WTC11 (cell line): Measurements from ENCODE around the gene TMEM259. TPM values are rescaled to one million over a fixed set of nuclear protein-coding genes. Genes with fewer than 3 reads are reported as not detected.

Experiments used
- ELF4 ChIP-seq: sonication (generic); formaldehyde crosslinking; IDR thresholded peaks from 2 replicates; pipeline ENCODE4 v1.8.1; 2022; ENCODE audit warnings: low read depth, mild to moderate bottlenecking, moderate library complexity, missing genetic modification reagents
- EMX1 ChIP-seq: fragments of 250-450 bp; sonication (Bioruptor Pico); IDR thresholded peaks from 2 replicates; pipeline ENCODE4 v1.8.0; 2021; ENCODE audit warnings: mild to moderate bottlenecking
- FOXK1 ChIP-seq: sonication (generic); formaldehyde crosslinking; IDR thresholded peaks from 2 replicates; pipeline ENCODE4 v1.8.0; 2022; ENCODE audit warnings: mild to moderate bottlenecking, moderate library complexity, missing genetic modification reagents
- GRHL2 ChIP-seq: fragments of 250-450 bp; sonication (Bioruptor Pico); IDR thresholded peaks from 2 replicates; pipeline ENCODE4 v1.8.0; 2022; ENCODE audit warnings: mild to moderate bottlenecking, moderate library complexity; ENCODE audit not compliant: insufficient replicate concordance, severe bottlenecking
- NFYB ChIP-seq: sonication (generic); formaldehyde crosslinking; conservative IDR thresholded peaks from 2 replicates; pipeline ENCODE4 v1.8.0; 2022; ENCODE audit warnings: low read depth, missing genetic modification reagents
- NR2C2 ChIP-seq: sonication (generic); formaldehyde crosslinking; IDR thresholded peaks from 2 replicates; pipeline ENCODE4 v1.8.0; 2022; ENCODE audit warnings: mild to moderate bottlenecking, missing genetic modification reagents
- OVOL2 ChIP-seq: fragments of 250-450 bp; sonication (Bioruptor Pico); IDR thresholded peaks from 2 replicates; pipeline ENCODE4 v1.9.0; 2021; ENCODE audit warnings: mild to moderate bottlenecking, borderline replicate concordance
- SOX15 ChIP-seq: fragments of 250-450 bp; sonication (Bioruptor Pico); IDR thresholded peaks from 2 replicates; pipeline ENCODE4 v1.9.0; 2021; ENCODE audit warnings: mild to moderate bottlenecking
- SP1 ChIP-seq: sonication (generic); formaldehyde crosslinking; conservative IDR thresholded peaks from 2 replicates; pipeline ENCODE4 v1.8.1; 2022; ENCODE audit warnings: missing genetic modification reagents
- ZNF263 ChIP-seq: sonication (generic); formaldehyde crosslinking; IDR thresholded peaks from 2 replicates; pipeline ENCODE4 v1.8.1; 2022; ENCODE audit warnings: low read depth, mild to moderate bottlenecking, moderate library complexity, missing genetic modification reagents
- total RNA-seq: library from RNA; stranded (reverse); gene quantifications from 3 replicates; pipeline ENCODE4 v1.2.3, GENCODE V29; 2021
- TF ChIP-seq, protein P1 (sequence below): sonication (generic); formaldehyde crosslinking; IDR thresholded peaks from 2 replicates; pipeline ENCODE4 v1.8.1; 2022; ENCODE audit warnings: missing genetic modification reagents, borderline replicate concordance
- TF ChIP-seq, protein P2 (sequence below): sonication (generic); formaldehyde crosslinking; IDR thresholded peaks from 2 replicates; pipeline ENCODE4 v1.8.1; 2022; ENCODE audit warnings: mild to moderate bottlenecking, moderate library complexity, missing genetic modification reagents
- TF ChIP-seq, protein P3 (sequence below): fragments of 250-450 bp; sonication (Bioruptor Pico); IDR thresholded peaks from 2 replicates; pipeline ENCODE4 v1.9.0; 2021; ENCODE audit warnings: mild to moderate bottlenecking, borderline replicate concordance
- TF ChIP-seq, protein P4 (sequence below): sonication (generic); formaldehyde crosslinking; IDR thresholded peaks from 2 replicates; pipeline ENCODE4 v1.8.0; 2023; ENCODE audit warnings: mild to moderate bottlenecking, missing genetic modification reagents
- TF ChIP-seq, protein P5 (sequence below): sonication (generic); formaldehyde crosslinking; IDR thresholded peaks from 2 replicates; pipeline ENCODE4 v1.8.1; 2023; ENCODE audit warnings: mild to moderate bottlenecking, missing genetic modification reagents
- TF ChIP-seq, protein P6 (sequence below): sonication (generic); formaldehyde crosslinking; IDR thresholded peaks from 2 replicates; pipeline ENCODE4 v1.8.1; 2023; ENCODE audit warnings: mild to moderate bottlenecking, missing genetic modification reagents, moderate library complexity
- TF ChIP-seq, protein P7 (sequence below): fragments of 250-450 bp; sonication (Bioruptor Pico); IDR thresholded peaks from 2 replicates; pipeline ENCODE4 v1.9.0; 2021; ENCODE audit warnings: moderate library complexity, mild to moderate bottlenecking, inconsistent platforms, borderline replicate concordance
- TF ChIP-seq, protein P8 (sequence below): sonication (generic); formaldehyde crosslinking; IDR thresholded peaks from 2 replicates; pipeline ENCODE4 v1.8.1; 2022; ENCODE audit warnings: low read depth, missing genetic modification reagents, borderline replicate concordance
- TF ChIP-seq, protein P9 (sequence below): fragments of 250-450 bp; sonication (Bioruptor Pico); IDR thresholded peaks from 2 replicates; pipeline ENCODE4 v1.9.0; 2021; ENCODE audit warnings: mild to moderate bottlenecking

TMEM259 gene
- total RNA-seq, 1 experiment from 2014 or later: 202 TPM

DNA sequence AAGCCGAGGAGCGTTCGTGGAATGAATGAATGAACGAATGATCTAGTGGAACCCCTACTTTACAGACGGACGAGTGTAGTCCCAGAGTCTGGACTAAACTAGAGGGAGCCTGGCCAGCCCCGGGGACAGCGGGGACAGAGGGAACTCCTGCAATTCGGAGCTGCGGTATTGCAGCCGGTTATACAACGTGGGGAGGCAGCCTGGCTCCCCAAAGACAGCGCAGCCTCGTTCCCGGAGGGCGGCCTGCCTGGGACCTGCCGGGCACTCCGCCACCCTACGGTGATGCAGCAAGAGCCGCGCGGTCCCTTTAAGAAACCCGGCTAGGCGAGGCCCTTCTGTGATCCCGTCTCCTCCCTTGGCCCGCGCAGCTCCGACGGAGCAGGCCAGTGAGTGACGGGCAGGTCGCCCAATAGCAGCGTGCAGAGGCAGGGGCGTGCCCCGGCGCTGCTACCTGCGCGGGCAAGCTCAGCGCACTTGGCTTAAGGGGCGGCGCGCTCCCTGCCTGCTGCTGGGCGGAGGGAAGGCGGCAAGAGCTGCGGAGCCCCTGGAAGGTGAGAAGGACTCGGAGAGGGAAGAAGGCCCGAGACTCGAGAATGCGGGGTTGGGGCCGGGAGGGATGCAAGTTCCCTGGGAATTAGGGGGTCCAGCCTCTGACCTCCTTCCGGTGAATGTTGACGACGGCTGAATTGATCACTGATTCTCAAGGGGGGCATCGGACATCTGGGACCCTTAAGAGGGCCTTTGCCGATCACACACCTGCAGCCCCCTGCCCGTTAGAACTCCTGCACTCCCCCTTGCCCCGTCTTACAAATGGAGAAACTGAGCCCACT, 18.9 kb upstream of the TMEM259 start, which contains the start of gene ABCA7 (continued):
- no peak for TF ChIP-seq ZNF263 (CRISPR knock-in tag)
- TF ChIP-seq, protein P1, sequence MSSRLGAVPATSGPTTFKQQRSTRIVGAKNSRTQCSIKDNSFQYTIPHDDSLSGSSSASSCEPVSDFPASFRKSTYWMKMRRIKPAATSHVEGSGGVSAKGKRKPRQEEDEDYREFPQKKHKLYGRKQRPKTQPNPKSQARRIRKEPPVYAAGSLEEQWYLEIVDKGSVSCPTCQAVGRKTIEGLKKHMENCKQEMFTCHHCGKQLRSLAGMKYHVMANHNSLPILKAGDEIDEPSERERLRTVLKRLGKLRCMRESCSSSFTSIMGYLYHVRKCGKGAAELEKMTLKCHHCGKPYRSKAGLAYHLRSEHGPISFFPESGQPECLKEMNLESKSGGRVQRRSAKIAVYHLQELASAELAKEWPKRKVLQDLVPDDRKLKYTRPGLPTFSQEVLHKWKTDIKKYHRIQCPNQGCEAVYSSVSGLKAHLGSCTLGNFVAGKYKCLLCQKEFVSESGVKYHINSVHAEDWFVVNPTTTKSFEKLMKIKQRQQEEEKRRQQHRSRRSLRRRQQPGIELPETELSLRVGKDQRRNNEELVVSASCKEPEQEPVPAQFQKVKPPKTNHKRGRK (CRISPR knock-in tag): no peak
- TF ChIP-seq ELF4 (CRISPR knock-in tag): no peak
- no peak for TF ChIP-seq SOX15 (CRISPR knock-in tag)
- no peak for TF ChIP-seq NR2C2 (CRISPR knock-in tag)
- TF ChIP-seq GRHL2 (CRISPR knock-in tag): no peak
- TF ChIP-seq, protein P2, sequence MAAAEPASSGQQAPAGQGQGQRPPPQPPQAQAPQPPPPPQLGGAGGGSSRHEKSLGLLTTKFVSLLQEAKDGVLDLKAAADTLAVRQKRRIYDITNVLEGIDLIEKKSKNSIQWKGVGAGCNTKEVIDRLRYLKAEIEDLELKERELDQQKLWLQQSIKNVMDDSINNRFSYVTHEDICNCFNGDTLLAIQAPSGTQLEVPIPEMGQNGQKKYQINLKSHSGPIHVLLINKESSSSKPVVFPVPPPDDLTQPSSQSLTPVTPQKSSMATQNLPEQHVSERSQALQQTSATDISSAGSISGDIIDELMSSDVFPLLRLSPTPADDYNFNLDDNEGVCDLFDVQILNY (CRISPR knock-in tag): peak; percentile 67
- TF ChIP-seq, protein P3, sequence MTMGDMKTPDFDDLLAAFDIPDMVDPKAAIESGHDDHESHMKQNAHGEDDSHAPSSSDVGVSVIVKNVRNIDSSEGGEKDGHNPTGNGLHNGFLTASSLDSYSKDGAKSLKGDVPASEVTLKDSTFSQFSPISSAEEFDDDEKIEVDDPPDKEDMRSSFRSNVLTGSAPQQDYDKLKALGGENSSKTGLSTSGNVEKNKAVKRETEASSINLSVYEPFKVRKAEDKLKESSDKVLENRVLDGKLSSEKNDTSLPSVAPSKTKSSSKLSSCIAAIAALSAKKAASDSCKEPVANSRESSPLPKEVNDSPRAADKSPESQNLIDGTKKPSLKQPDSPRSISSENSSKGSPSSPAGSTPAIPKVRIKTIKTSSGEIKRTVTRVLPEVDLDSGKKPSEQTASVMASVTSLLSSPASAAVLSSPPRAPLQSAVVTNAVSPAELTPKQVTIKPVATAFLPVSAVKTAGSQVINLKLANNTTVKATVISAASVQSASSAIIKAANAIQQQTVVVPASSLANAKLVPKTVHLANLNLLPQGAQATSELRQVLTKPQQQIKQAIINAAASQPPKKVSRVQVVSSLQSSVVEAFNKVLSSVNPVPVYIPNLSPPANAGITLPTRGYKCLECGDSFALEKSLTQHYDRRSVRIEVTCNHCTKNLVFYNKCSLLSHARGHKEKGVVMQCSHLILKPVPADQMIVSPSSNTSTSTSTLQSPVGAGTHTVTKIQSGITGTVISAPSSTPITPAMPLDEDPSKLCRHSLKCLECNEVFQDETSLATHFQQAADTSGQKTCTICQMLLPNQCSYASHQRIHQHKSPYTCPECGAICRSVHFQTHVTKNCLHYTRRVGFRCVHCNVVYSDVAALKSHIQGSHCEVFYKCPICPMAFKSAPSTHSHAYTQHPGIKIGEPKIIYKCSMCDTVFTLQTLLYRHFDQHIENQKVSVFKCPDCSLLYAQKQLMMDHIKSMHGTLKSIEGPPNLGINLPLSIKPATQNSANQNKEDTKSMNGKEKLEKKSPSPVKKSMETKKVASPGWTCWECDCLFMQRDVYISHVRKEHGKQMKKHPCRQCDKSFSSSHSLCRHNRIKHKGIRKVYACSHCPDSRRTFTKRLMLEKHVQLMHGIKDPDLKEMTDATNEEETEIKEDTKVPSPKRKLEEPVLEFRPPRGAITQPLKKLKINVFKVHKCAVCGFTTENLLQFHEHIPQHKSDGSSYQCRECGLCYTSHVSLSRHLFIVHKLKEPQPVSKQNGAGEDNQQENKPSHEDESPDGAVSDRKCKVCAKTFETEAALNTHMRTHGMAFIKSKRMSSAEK (CRISPR knock-in tag): peak; percentile 89; the same call in 1 of the 2 replicates
- TF ChIP-seq NFYB (CRISPR knock-in tag): peak; percentile 99
- TF ChIP-seq, protein P4, sequence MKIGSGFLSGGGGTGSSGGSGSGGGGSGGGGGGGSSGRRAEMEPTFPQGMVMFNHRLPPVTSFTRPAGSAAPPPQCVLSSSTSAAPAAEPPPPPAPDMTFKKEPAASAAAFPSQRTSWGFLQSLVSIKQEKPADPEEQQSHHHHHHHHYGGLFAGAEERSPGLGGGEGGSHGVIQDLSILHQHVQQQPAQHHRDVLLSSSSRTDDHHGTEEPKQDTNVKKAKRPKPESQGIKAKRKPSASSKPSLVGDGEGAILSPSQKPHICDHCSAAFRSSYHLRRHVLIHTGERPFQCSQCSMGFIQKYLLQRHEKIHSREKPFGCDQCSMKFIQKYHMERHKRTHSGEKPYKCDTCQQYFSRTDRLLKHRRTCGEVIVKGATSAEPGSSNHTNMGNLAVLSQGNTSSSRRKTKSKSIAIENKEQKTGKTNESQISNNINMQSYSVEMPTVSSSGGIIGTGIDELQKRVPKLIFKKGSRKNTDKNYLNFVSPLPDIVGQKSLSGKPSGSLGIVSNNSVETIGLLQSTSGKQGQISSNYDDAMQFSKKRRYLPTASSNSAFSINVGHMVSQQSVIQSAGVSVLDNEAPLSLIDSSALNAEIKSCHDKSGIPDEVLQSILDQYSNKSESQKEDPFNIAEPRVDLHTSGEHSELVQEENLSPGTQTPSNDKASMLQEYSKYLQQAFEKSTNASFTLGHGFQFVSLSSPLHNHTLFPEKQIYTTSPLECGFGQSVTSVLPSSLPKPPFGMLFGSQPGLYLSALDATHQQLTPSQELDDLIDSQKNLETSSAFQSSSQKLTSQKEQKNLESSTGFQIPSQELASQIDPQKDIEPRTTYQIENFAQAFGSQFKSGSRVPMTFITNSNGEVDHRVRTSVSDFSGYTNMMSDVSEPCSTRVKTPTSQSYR: no peak
- TF ChIP-seq, protein P5, sequence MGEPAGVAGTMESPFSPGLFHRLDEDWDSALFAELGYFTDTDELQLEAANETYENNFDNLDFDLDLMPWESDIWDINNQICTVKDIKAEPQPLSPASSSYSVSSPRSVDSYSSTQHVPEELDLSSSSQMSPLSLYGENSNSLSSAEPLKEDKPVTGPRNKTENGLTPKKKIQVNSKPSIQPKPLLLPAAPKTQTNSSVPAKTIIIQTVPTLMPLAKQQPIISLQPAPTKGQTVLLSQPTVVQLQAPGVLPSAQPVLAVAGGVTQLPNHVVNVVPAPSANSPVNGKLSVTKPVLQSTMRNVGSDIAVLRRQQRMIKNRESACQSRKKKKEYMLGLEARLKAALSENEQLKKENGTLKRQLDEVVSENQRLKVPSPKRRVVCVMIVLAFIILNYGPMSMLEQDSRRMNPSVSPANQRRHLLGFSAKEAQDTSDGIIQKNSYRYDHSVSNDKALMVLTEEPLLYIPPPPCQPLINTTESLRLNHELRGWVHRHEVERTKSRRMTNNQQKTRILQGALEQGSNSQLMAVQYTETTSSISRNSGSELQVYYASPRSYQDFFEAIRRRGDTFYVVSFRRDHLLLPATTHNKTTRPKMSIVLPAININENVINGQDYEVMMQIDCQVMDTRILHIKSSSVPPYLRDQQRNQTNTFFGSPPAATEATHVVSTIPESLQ (CRISPR knock-in tag): no peak
- TF ChIP-seq, protein P6, sequence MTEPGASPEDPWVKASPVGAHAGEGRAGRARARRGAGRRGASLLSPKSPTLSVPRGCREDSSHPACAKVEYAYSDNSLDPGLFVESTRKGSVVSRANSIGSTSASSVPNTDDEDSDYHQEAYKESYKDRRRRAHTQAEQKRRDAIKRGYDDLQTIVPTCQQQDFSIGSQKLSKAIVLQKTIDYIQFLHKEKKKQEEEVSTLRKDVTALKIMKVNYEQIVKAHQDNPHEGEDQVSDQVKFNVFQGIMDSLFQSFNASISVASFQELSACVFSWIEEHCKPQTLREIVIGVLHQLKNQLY (CRISPR knock-in tag): no peak
- peak; percentile 99 for TF ChIP-seq SP1 (CRISPR knock-in tag)
- TF ChIP-seq, protein P7, sequence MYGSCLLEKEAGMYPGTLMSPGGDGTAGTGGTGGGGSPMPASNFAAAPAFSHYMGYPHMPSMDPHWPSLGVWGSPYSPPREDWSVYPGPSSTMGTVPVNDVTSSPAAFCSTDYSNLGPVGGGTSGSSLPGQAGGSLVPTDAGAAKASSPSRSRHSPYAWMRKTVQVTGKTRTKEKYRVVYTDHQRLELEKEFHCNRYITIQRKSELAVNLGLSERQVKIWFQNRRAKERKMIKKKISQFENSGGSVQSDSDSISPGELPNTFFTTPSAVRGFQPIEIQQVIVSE: 0 out of 2 replicates have a peak, but pooled peaks have one; percentile 20
- TF ChIP-seq, protein P8, sequence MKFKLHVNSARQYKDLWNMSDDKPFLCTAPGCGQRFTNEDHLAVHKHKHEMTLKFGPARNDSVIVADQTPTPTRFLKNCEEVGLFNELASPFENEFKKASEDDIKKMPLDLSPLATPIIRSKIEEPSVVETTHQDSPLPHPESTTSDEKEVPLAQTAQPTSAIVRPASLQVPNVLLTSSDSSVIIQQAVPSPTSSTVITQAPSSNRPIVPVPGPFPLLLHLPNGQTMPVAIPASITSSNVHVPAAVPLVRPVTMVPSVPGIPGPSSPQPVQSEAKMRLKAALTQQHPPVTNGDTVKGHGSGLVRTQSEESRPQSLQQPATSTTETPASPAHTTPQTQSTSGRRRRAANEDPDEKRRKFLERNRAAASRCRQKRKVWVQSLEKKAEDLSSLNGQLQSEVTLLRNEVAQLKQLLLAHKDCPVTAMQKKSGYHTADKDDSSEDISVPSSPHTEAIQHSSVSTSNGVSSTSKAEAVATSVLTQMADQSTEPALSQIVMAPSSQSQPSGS (CRISPR knock-in tag): no peak
- TF ChIP-seq FOXK1: peak; percentile 79; the same call in 1 of the 2 replicates
- TF ChIP-seq EMX1 (CRISPR knock-in tag): peak; percentile 92
- TF ChIP-seq OVOL2: 0 out of 2 replicates have a peak, but pooled peaks have one; percentile 28
- TF ChIP-seq, protein P9, sequence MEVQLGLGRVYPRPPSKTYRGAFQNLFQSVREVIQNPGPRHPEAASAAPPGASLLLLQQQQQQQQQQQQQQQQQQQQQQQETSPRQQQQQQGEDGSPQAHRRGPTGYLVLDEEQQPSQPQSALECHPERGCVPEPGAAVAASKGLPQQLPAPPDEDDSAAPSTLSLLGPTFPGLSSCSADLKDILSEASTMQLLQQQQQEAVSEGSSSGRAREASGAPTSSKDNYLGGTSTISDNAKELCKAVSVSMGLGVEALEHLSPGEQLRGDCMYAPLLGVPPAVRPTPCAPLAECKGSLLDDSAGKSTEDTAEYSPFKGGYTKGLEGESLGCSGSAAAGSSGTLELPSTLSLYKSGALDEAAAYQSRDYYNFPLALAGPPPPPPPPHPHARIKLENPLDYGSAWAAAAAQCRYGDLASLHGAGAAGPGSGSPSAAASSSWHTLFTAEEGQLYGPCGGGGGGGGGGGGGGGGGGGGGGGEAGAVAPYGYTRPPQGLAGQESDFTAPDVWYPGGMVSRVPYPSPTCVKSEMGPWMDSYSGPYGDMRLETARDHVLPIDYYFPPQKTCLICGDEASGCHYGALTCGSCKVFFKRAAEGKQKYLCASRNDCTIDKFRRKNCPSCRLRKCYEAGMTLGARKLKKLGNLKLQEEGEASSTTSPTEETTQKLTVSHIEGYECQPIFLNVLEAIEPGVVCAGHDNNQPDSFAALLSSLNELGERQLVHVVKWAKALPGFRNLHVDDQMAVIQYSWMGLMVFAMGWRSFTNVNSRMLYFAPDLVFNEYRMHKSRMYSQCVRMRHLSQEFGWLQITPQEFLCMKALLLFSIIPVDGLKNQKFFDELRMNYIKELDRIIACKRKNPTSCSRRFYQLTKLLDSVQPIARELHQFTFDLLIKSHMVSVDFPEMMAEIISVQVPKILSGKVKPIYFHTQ: peak; percentile 82
